ENCODE data around the gene MYCBP2.

MYCBP2 gene

DNA sequence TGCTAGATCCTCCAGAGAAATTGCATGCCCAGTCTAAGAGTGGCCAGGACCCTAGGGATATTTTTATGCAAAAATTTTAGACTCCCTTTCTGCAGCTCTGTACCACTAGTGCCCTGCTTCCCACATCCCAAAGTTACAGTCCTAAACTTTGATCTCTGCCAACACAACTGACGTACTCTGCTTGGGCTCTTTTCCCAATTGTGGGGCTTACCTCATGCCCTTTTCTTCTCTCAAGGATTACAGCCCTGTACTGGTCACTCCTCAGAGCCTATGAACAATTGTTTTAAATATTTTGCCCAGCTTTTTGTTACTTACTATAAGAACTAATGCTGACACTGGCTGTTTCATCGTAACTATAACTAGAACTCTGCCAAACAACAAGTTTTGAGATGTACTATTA is 242.1 kb downstream of the MYCBP2 start:
- no peak for DNase-seq

DNA sequence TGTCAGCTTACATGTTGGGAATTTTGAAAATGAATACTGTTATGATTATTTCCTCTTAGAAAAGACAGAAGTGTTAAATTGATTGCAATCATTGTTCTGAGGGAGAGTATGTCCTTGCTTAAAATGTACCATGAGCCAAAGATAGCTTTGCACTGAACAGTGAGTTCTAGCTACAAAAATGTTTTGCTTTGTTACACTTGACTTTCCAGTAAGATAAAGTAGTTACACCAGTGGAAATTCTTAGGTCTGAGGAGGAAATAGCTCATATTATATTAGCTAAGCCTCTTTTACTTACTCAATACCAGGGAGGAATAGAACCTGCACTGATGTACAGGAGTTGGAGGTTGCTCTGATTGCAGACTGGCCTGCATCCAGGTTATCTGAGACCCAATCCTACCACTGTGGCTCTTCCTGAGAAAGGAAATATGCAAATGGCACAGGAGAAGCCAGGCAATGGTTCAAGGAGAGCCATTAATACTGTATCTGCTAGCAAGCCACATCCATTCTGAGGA is 246.9 kb downstream of the MYCBP2 start:
- no peak for DNase-seq

DNA sequence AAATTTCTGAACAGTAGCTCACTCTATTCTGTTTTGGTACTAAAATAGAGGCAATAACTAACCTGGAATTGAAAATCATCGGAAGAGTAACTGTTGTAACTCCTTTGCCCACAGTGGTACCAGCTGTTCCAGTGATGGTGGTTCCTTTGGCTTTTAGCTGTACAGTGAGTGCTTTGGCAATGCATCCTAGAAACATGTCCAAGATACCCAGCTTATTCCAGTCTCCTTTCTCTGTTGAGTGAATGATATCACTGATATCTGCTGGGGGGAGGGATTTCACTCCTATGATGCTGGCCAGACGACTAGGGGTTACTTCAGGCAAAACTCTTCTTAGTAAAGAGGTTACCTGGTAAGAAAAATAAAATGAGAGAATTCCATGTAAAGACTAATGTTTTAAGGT is 259.4 kb downstream of the MYCBP2 start:
- DNase-seq: no peak

DNA sequence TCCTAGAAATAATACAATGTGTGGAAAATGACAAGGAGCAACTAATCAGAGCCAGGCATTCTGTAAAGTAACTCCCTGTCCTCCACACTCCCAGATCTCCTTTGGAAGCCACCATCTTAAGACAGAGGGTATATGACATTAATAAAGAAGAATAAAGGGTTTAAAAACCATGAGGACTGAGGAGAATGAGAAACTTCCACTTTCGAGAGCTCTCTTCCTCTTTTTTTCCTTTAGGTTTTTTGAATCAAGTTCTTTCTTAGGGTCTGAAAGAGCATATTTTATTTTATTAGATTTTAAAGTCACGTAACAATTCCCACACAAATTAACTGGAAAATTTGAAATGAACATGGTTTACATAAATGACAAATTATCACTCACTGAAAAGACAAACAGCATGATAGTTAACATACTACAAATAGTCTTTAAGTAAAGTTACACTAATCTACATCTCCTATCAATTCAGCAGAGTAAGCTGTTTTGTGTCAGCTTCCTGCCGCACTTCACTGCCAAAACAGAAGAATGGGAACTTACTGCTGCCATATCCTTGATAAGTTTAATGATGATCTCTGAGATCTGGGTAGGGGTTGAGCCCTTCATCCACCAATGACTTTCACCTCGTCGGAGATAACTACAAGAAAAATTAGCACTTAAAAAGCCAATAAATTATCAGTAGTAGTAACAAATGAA is 261.3 kb downstream of the MYCBP2 start:
- DNase-seq: no peak

DNA sequence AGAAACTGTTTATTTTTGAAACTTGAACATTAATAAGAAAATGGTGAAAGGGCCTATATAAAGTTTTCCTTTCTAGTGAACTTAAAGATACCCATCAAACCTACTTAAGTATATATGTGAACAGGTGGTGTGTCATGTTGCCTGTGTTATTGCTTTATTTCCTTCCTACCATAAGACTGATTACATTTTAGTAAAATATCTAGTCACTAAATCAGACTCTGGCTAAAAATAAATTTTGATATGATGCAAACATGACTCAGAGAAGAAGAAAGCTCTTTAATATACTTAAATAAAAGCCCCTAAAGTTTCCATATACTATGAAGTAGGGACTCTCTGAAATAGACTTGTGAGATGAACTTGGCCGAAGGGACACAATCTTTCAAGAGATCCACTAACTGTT is 264.8 kb downstream of the MYCBP2 start:
- no peak for DNase-seq

DNA sequence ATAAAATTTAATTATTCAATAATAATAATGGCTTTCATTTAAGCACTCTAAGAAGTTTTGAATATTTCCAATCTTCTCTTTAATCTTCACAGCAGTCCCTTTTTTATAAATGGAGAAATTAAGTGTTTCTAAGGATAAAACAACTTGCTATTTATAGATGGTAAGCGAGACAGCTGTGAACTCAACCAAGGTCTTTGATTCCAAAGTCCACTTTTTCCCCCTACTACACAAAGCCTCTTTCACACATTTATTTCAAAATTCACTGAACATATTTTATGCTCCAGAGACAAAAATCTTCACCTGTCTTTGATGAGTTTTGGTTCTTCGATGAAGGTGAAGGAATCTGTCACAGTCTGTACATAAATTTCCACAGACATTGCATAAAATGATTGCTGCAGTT is 265.5 kb downstream of the MYCBP2 start:
- DNase-seq: no peak

DNA sequence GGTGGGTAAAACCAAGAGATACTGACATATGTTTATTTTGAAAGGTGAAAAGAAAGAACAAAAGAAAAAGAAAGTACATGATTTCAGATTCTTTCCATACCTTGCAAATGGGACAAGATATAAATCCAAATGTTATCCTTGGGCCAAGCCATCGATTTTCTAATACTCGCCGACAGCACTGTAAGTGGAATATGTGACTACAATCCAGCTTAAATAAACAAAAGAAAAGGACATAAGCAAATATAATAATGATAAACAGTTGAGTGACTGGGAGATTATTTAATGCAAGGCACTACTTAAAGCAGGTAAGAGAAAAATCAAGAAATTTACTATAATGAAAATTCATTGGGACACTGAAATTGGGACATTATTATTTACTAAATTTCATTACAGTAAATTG is 270.0 kb downstream of the MYCBP2 start:
- no peak for DNase-seq

DNA sequence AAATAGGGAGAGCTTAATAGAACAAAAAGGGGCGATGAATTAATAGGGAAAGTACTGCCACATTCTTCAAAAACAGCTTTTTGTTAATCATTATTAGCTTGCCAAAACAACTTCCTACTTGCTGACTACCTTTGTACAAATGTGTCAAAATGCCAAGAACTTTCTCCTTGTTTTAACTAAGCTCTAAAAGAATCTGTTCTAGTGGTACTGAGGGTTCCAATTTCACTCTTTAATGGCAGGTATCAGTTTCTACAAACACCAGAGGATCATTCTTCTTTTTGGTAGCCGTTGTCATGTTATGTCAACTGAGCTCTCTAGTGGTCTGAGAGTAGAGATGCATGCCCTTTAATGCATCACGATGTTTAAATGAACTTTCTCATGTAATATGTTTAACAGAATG is 270.5 kb downstream of the MYCBP2 start:
- no peak for DNase-seq

DNA sequence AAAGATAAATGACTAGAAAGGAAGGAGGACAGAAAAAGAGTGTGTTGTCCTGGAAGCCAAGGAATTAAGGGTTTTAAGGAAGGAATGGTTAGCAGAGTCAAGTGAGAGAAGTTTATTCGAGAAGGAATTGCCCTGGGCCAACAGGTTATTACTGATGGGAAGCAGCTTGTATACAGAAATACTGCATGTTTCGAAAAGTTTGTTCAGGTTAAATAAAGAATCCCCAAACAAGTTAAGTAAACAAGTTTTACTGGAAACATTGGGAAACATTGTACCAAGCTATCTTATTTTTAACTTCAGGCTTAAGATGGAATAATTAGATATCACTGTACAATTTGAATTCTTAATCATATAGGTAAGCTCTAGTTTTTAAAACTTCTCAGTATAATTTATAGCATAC is 271.7 kb downstream of the MYCBP2 start:
- DNase-seq: no peak

DNA sequence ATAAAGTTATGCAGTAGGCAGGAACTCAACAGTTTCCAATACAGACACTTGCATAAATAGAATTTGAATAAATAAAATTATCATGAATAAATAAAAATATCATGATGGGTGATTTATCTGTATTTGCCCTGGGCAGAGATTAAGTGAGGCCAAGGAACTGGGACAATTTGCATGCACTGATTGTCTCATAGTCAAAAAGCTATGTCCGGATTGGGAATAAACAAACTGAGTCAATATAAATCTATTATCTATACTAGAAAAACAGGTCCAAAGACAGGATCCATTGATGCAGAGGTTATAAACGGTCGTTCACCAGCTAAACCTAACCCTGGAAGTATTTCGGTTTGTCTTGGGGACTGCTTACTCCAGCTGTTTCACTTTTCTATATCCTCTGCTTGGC is 273.7 kb downstream of the MYCBP2 start:
- no peak for DNase-seq

DNA sequence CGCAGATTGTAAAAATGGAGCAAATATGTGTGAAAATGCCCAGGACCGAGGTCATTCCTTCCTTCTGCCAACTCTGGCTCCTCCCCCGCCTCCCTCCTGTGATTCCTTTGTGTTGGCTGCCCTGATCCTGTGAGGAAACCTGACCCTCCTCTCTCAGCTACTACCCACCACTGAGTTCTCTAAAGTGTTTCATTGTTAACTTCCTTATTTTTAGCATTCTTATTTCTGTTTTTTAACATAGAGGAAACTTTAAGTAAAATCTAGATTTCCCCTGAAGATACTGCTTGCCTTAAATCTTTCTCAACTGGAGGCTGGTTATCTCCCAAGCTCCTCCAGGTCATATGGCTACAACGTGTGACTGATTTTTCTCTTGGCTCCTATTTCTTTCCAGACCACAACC is 278.2 kb downstream of the MYCBP2 start:
- DNase-seq: no peak

DNA sequence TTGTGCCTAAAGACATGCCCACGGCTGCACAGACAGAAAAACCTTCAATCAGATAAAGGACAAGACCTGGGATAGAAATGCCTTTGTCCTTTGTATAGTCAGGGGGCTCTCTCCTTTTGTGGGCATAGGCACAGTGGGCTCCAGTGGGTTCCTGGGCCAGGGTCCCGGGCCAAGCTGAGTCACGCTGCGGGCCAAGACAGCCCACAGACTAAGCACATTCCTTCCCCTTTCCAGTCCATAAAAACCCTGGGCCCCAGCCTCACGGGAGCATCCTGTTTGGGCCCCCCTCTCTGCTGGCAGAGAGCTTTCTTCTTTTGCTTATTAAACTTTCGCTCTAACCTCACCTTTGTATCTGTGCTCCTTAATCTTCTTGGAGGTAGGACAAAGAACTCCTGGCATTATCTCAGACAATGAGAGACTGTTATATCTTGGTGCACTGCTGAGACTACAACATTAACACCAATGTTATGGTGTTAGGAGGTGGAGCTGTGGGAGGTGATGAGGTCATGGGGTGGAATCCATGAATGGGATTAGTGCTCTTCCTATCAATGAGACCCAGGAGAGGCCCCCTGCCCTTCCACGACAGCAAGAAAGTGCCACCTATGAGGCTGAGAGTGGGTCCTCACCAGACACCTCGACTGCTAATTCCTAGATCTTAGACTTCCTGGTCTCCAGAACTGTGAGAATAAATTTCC is 279.1 kb downstream of the MYCBP2 start:
- no peak for DNase-seq

DNA sequence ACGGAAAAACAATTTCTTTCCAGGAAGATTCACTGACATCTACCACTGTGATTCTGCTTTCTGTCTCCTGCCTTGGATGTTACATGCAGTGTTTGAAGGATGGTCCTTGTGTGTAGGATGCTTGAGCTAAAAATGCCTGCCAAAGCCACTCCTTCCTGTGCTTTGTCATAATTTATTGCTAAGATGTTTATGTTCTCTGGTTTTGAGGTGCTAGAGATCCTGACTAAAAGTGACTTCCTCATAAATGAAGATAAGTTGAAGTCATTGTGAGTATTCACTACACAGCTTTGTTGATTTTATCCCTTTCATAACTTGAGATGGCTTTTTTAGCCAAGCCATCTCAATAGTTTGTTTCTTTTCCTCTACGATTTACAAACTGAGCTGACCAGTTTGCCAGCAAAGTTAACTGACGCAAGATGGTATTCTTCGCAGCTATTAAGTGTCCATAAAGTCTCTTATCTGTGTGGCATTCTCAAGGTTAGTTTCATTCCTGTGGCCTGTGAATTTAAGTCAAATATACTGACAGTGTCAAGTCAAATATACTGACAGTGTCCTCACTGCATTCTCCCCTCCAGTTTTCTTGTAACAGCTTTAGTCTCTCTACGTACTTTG is 284.2 kb downstream of the MYCBP2 start:
- no peak for DNase-seq

DNA sequence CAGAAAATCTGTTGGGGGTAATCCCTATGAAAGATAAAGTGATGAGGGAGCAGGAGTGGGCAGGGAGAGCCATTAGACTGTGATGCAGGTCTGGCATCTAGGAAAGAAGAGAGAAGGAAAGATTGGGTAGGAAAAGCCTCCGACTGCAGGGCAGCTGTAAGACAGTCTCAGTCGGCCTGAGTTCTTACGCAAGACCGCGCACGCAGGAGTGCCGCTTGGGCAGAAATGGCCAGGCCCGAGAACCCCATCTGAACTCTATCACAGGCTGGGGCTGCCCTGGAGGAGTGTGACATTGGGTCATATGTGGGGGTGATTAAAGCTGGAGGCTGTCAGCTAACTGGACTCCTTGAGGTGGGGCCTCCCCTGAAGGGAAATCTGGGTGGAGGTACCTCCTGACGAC is 286.1 kb downstream of the MYCBP2 start:
- DNase-seq: no peak

DNA sequence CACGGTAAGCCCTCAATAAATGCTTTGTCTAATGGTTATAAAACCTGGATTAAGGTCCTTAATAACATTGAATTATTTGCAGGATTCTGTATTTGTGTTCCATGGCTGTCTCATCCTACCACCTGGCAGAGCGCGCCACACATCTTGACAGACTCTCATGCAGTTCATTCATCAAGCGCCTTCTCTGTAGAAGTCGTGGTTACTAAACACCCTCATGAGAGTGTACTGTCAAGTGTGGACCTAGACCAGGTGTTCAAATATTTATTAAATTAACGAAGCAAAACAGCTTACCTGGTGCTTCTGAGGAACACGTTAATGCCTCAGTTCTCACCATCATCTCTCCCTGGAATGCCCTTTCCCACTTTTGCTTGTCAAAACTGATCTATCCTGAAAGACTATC is 286.8 kb downstream of the MYCBP2 start:
- no peak for DNase-seq

DNA sequence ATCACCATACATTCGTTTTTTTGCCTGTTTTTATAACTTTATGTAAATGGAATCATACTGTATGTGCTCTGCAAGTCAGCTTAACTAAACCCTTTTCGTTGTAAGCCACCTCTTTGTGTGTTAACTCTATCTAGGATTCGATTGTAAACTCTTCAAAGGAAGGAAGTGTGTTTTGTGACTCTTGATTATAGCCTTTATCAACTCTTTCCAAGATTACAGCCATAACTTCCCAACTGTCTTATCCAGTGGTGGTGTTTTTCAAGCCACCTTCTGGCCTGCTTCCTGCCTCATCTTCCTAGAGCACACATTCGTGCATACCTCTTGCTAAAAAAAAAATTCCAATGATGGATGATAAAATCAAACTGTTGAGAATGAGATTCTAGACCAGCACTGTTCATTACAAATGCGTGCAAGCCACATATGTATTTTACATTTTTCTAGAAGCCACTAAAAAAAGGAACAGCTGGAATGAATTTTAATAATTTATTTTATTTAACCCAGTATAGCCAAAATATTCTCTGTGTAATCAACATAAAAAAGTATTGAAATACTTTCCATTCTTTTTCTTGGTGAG is 287.9 kb downstream of the MYCBP2 start:
- DNase-seq: no peak

DNA sequence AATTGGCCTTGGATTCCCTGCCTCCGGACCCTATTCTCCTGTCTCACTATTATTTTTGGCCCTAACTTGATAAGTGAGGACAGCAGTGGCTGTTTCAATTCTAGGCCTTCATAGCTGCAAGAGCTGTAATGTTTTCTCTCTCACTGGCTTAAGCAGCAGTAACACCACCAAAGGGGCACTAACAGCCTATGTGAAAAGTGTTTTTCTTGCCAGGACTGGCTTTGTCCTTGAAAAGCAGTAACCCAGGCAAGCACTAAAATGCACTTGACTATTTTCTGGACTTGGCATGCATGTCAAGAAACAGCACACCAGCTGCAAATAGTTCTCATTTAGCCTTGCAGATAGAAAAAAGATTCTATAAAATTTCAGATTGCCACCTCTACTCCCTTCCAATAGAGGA is 290.6 kb downstream of the MYCBP2 start:
- DNase-seq: no peak

DNA sequence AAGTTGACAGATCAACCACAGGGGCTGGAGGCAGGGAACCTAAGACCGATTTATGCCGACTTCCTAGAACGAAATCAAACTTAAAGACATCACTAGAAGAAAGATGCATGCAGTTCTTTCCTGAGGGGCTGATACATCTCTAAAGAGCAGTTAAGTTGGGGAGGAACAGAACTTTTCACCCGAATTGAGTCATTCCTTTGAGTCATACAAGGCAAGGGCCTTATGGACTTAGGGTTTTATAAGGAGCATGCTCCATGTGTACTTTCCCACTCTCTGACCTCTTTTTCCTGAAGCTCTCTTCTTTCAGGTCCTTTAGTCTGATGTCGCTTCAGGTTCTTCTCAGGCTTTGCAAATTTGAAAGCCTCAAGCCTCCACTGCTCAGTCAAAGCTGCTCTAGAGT is 292.0 kb downstream of the MYCBP2 start:
- no peak for DNase-seq

DNA sequence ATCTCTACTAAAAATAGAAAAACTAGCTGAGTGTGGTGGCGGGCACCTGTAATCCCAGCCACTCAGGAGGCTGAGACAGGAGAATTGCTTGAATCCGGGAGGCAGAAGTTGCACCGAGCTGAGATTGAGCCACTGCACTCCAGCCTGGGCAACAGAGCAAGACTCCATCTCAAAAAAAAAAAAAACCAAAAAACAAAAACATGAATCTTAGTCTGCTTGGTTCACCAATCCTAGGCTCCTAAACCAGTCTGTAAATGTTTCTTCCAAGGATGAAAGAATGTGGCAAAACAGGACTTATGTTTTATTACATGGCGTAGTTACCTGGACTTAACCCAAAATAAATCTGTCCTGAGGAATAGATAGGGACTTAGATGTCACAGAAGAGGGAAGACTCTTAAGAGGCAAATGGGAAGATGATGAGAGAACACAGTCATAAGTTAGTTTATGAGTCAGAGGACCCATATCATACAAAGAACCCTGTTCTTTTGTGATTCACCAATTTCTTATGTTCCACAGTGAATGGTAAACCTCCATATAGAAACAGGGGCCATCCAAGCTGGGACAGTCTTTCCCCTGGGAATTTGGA is 293.1 kb downstream of the MYCBP2 start:
- no peak for DNase-seq

DNA sequence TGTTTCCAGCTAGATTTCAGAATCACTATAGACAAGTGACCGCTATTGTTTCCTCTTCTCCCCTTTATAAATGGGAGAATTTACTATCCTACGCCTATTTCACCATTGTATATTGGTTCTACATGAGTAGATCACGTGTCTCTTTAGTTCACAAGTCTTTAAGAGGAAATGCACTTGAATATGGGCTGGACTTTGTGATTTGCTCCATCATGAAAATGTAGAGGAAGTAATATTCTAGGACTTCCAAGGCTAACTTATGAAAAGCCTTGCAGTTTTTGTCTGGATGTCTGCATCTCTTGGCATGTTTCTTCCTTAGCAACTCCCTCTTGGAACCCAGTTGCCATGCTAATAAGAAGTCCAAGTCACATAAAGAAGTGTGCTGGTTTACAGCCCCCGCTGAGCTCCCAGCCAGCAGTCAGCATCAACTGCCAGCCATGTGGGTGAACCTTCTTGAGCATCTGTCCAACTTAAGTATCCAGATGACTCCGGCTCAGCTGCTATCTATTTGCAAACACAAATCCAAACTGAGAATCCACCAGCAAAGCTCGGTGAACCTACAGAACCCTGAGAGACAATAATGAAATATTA is 295.1 kb downstream of the MYCBP2 start:
- DNase-seq: no peak

DNA sequence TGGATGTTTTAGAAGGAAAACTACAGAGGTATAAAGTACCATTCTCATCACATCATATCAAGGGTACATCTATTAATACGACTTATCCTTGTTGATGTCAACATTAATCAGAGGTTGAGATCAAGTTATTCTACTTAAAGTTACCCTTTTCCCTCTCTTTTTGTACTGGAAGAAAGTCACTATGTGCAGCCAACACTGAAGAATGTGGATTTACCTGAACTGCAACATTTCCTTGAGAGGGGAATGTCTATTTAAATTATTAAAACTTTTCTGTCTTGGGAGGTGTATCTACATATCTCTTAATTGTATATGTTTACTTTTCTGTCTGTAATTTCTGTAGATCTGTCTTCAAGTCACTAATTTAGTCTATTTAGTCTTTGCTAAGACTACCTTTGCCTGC is 297.5 kb downstream of the MYCBP2 start:
- no peak for DNase-seq

DNA sequence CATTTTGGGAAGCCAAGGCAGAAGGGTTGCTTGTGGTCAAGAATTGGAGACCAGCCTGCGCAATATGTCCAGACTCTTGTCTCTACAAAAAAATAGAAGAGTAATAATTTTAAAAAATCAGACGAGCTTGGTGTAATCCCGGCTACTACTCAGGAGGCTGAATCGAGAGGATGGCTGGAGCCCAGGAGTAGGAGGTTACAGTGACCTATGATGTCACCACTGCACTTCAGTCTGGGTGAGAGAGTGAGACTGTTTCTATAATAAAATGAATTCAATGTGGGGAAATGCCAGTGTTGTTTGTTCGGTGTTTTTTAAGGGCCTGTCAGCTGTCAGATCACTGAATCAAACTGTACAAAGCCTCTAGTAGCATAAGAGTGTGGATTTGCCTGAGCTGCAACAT is 298.7 kb downstream of the MYCBP2 start:
- no peak for DNase-seq

All from CD4-positive, alpha-beta T cell treated with Interleukin-17A for 1 hour (primary cell).